Brain (organoid and tissue), 1 donor: ENCODE data around the gene ACSM2A. TPM values are rescaled to one million over a fixed set of nuclear protein-coding genes. Genes with fewer than 3 reads are reported as not detected.

Source experiments
- polyA plus RNA-seq: library from polyadenylated mRNA; stranded (reverse); fragments of 350-450 nt; fragmentation: Illumina TruSeq; extraction: RNeasy Lipid Tissue Mini Kit (QIAGEN cat#74804); gene quantifications from one replicate; pipeline ENCODE4 v1.2.3, GENCODE V29; 2015; ENCODE audit warnings: low read depth, low replicate concordance; ENCODE audit not compliant: insufficient read depth

Gene ACSM2A
- polyA plus RNA-seq, 1 donor from 2014 or later = not detected

Other genes with a start within 250 kb of the ACSM2A start
- gene GP2, start 124.0 kb upstream of the ACSM2A start, polyA plus RNA-seq = not detected
- gene UMOD, start 98.8 kb upstream of the ACSM2A start, polyA plus RNA-seq = not detected
- not detected for gene PDILT, start 46.8 kb upstream of the ACSM2A start, polyA plus RNA-seq
- 1.2 TPM for gene ACSM5, start 42.0 kb upstream of the ACSM2A start, polyA plus RNA-seq
- gene ACSM2B, start 124.8 kb downstream of the ACSM2A start, polyA plus RNA-seq = not detected
- gene ACSM1, start 246.2 kb downstream of the ACSM2A start, polyA plus RNA-seq = not detected